ENCODE data around the gene CSE1L. TPM values are rescaled to one million over a fixed set of nuclear protein-coding genes. Genes with fewer than 3 reads are reported as not detected.

CSE1L gene
- total RNA-seq, 1 donor, result 114 TPM

- no peak overlapping the region for H3K4me3 ChIP-seq (ENCODE audit: low read depth, low read length)
- no peak for TF ChIP-seq CTCF (IDR thresholded peaks at IDR 0.05; ENCODE audit: insufficient read depth, low read depth, low read length)
- no peak for DNase-seq (ENCODE audit: low read depth)
These were observed 60.2 kb downstream of the CSE1L start for GRCh38 chr20:49106328-49106727.

- no peak overlapping the region for H3K4me3 ChIP-seq (ENCODE audit: low read depth, low read length)
- no peak for TF ChIP-seq CTCF (IDR thresholded peaks at IDR 0.05; ENCODE audit: insufficient read depth, low read depth, low read length)
- no peak for DNase-seq (ENCODE audit: low read depth)
These were observed 64.9 kb downstream of the CSE1L start for GRCh38 chr20:49110767-49111694.

GRCh38 chr20:49112596-49113274 lies 66.6 kb downstream of the CSE1L start:
- DNase-seq (ENCODE audit: low read depth), result peak; percentile 5
- H3K4me3 ChIP-seq (ENCODE audit: low read depth, low read length), result no peak overlapping the region
- no peak for TF ChIP-seq CTCF (IDR thresholded peaks at IDR 0.05; ENCODE audit: insufficient read depth, low read depth, low read length)

- TF ChIP-seq CTCF (IDR thresholded peaks at IDR 0.05; ENCODE audit: insufficient read depth, low read depth, low read length), result peak; percentile 17
- peak; percentile 28 for DNase-seq (ENCODE audit: low read depth)
These were observed 69.5 kb downstream of the CSE1L start for GRCh38 chr20:49115564-49115963.

GRCh38 chr20:49118307-49118706 lies 72.2 kb downstream of the CSE1L start:
- no peak overlapping the region for H3K4me3 ChIP-seq (ENCODE audit: low read depth, low read length)
- no peak for TF ChIP-seq CTCF (IDR thresholded peaks at IDR 0.05; ENCODE audit: insufficient read depth, low read depth, low read length)
- no peak for DNase-seq (ENCODE audit: low read depth)

More at GRCh38 chr20:49115564-49115963, 69.5 kb downstream of the CSE1L start:
- H3K4me3 ChIP-seq (ENCODE audit: low read depth, low read length), result no peak overlapping the region

GRCh38 chr20:49119988-49120387 lies 73.9 kb downstream of the CSE1L start:
- no peak for TF ChIP-seq CTCF (IDR thresholded peaks at IDR 0.05; ENCODE audit: insufficient read depth, low read depth, low read length)
- no peak overlapping the region for H3K4me3 ChIP-seq (ENCODE audit: low read depth, low read length)
- DNase-seq (ENCODE audit: low read depth), result no peak
